GM12878 (cell line): ENCODE measurements around the gene PPP6R2.

ENCODE experiments used
- CEBPB ChIP-seq, 2 experiments: fragments of 150-350 bp in 1 of 2; IDR thresholded peaks; 2 replicates each; pipeline ENCODE4 v1.6.1; 2012 to 2014; ENCODE audit warnings: low read depth in 2 of 2, low read length in 2 of 2, borderline replicate concordance in 1 of 2, inconsistent platforms in 1 of 2
- CHD2 ChIP-seq: IDR thresholded peaks from 2 replicates; pipeline ENCODE4 v1.6.1; 2011; ENCODE audit warnings: low read depth, low read length, improper control_type of control experiment, borderline replicate concordance
- CHD4 ChIP-seq: fragments of 200-600 bp; sonication (generic); IDR thresholded peaks from 2 replicates; pipeline ENCODE4 v1.6.1; 2016; ENCODE audit warnings: mild to moderate bottlenecking
- CREB1 ChIP-seq: IDR thresholded peaks from 2 replicates; pipeline ENCODE4 v1.6.1; 2012; ENCODE audit warnings: low read depth, mild to moderate bottlenecking, inconsistent platforms
- CTCF ChIP-seq, 3 experiments: IDR thresholded peaks in 2 of 3; conservative IDR thresholded peaks in 1 of 3; 2 replicates each; pipeline ENCODE4 v1.5.1; 2011; ENCODE audit warnings: low read depth in 3 of 3, low read length in 3 of 3, mild to moderate bottlenecking in 3 of 3, control low read depth in 2 of 3, moderate library complexity in 2 of 3, inconsistent platforms in 1 of 3, mixed read lengths in 1 of 3; ENCODE audit not compliant: control insufficient read depth in 2 of 3, insufficient read depth in 1 of 3; ENCODE audit errors: extremely low read depth in 1 of 3
- EP300 ChIP-seq, 2 experiments: fragments of 150-350 bp in 1 of 2; IDR thresholded peaks; 2 replicates each; pipeline ENCODE4 v1.6.1; 2011 to 2012; ENCODE audit warnings: low read depth in 2 of 2, low read length in 2 of 2, borderline replicate concordance in 1 of 2, improper control_type of control experiment in 1 of 2, inconsistent platforms in 1 of 2; ENCODE audit not compliant: control insufficient read depth in 1 of 2
- NFIC ChIP-seq: IDR thresholded peaks from 2 replicates; pipeline ENCODE4 v1.6.1; 2012; ENCODE audit warnings: low read depth, mild to moderate bottlenecking, inconsistent platforms, low read length, moderate library complexity
- NR2C2 ChIP-seq: IDR thresholded peaks from 2 replicates; pipeline ENCODE4 v1.6.1; 2011; ENCODE audit warnings: borderline replicate concordance, low read depth; ENCODE audit not compliant: control insufficient read depth, insufficient read length
- RAD21 ChIP-seq: IDR thresholded peaks from 2 replicates; pipeline ENCODE4 v1.6.1; 2011; ENCODE audit warnings: mild to moderate bottlenecking, low read depth, low read length, moderate library complexity; ENCODE audit not compliant: insufficient read depth
- RCOR1 ChIP-seq: conservative IDR thresholded peaks from 2 replicates; pipeline ENCODE4 v1.6.1; 2012; ENCODE audit warnings: low read depth, low read length, improper control_type of control experiment
- SRF ChIP-seq, 2 experiments: IDR thresholded peaks; 2 replicates each; pipeline ENCODE4 v1.6.1; 2011; ENCODE audit warnings: low read depth in 2 of 2, low read length in 2 of 2, mild to moderate bottlenecking in 1 of 2, moderate library complexity in 1 of 2
- USF2 ChIP-seq: IDR thresholded peaks from 2 replicates; pipeline ENCODE4 v1.6.1; 2011; ENCODE audit warnings: low read depth, low read length, improper control_type of control experiment, borderline replicate concordance

DNA sequence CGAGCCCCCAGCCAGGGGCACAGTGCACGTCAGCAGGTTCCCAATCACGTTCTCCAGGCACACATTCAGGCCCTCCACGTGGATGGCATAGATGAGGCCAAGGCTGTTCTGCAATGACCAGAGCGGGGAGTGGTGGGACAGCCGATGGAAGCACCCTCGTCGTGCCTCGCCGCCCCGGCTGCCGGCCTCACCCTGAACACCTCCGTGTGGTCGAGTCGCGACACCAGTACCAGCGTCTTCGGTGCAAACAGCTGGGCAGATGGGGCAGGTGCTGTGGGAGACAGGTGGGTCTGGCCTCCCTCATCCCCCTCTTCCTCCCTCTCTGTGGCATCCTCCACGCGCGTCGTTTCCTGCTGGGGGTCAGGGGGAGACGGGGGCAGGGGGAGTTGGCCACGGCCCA, 124.2 kb downstream of the PPP6R2 start:
- TF ChIP-seq CTCF (IDR thresholded peaks at IDR 0.05 in 2 of 3, conservative IDR thresholded peaks at IDR 0.05 in 1 of 3; ENCODE audit: control insufficient read depth in 2 of 3, extremely low read depth in 1 of 3, insufficient read depth in 1 of 3, low read depth in 3 of 3, low read length in 3 of 3) (no peak), SRF (IDR thresholded peaks at IDR 0.05; ENCODE audit: low read depth in 2 of 2, low read length in 2 of 2) (no peak), EP300 (IDR thresholded peaks at IDR 0.05; ENCODE audit: borderline replicate concordance in 1 of 2, control insufficient read depth in 1 of 2, low read depth in 2 of 2, low read length in 2 of 2) (no peak), CEBPB (IDR thresholded peaks at IDR 0.05; ENCODE audit: borderline replicate concordance in 1 of 2, low read depth in 2 of 2, low read length in 2 of 2) (no peak), USF2 (no peak), RAD21 (no peak), CHD4 (no peak), RCOR1 (no peak), NR2C2 (no peak), CHD2 (no peak), NFIC (no peak), CREB1 (no peak)
